ACHN (cell line): ENCODE results near the gene OAS1.

Source experiments
- DNase-seq: peaks from one replicate; pipeline ENCODE4 v3.0.0-alpha.2; 2015
- in situ Hi-C: cut with HindIII; loops from 2 replicates; pipeline ENCODE4 v1.10.0; 2017; ENCODE audit warnings: low sequenced_read_pairs, low pct_ligation_motif_present, low pct_unique_long_range_greater_than_20kb

The OAS1 gene

DNA sequence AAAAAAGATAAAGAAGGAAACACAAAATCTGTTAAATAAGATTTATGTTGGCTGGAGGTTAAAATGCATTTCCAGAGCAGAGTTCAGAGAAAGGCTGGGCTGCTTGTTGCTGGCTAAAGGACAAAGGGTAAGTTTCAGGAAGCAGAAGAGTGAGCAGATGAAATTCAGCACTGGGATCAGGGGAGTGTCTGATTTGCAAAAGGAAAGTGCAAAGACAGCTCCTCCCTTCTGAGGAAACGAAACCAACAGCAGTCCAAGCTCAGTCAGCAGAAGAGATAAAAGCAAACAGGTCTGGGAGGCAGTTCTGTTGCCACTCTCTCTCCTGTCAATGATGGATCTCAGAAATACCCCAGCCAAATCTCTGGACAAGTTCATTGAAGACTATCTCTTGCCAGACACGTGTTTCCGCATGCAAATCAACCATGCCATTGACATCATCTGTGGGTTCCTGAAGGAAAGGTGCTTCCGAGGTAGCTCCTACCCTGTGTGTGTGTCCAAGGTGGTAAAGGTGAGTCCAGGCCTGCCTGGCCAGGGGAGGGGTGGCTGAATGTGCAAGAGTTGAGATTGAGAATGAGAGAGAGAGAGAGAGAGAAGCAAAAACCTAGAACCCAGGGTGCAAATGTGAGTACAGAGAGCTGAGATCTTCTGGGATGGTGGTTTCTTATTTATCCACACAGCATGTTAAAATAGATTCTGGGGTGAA is at the start of gene OAS1:
Gene OAS1 (plus strand): TSS at position 251 of the 703 bp plus-strand sequence. CDS start 78 bp downstream, at position 329.
- in situ Hi-C loops = no loop called here
- peak; percentile 89 for DNase-seq

GRCh38 chr12:112859291-112859690 is 47.5 kb upstream of the OAS1 start:
- in situ Hi-C loops = no loop called here
- DNase-seq = no peak

- in situ Hi-C loops = no loop called here
- DNase-seq = no peak
These were observed 46.6 kb upstream of the OAS1 start for GRCh38 chr12:112860181-112860580.

GRCh38 chr12:112861284-112861683 is 45.5 kb upstream of the OAS1 start:
- in situ Hi-C loops = no loop called here
- no peak for DNase-seq

DNA sequence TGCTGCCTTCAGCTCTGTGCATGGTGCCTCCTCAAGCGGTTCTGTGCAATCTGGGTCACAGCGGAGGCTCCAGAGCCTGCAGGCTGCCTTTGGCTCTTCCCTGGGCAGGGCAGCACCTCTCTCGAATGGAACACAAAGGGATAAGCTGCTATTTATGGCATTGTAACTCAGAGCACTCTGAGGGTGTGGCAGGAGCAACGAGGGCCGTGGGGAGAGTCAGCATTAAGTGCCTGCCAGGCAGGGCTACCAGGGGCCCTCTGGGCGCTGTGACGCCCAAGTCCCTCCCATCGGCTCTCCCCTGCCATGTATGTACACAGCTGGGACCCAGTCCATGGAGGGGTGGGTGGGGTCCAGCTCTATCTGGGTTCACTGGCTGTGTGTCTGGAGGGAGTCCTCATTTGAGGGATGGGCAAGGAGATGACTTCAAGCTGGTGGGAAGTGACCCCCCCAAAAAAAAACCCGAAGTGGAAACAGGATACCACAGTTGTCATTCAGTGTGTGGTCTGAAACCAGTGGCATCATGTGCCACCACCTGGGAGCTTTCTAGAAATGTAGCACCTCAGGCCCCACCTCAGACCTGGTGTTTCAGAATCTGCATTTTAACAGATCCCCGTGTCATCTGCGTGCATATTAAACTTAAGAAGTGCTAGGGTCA is 44.0 kb upstream of the OAS1 start:
- DNase-seq = no peak
- in situ Hi-C loops = no loop called here

- in situ Hi-C loops = no loop called here
These were observed 38.2 kb upstream of the OAS1 start for GRCh38 chr12:112868459-112869041.

DNA sequence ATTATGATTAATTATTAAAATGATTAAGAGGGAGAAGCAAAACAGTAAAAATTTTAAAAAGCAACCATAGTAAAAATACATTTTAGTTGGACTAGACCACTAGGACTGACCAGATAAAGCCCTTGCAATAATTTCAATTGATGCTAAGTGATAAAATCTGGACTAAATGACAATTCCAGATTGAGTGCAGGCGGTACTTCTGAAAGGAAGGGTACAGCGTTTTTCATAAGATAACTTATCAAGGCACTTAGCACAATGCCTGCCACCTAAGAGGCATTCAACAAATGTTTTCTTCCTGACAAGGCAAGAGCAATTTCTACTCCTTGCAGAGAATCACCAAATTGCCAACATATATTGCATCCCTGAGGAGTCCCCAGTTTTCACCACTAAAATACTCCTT is 37.7 kb upstream of the OAS1 start:
- no peak for DNase-seq
- in situ Hi-C loops = no loop called here

More at GRCh38 chr12:112868459-112869041, 38.2 kb upstream of the OAS1 start:
- no peak for DNase-seq

DNA sequence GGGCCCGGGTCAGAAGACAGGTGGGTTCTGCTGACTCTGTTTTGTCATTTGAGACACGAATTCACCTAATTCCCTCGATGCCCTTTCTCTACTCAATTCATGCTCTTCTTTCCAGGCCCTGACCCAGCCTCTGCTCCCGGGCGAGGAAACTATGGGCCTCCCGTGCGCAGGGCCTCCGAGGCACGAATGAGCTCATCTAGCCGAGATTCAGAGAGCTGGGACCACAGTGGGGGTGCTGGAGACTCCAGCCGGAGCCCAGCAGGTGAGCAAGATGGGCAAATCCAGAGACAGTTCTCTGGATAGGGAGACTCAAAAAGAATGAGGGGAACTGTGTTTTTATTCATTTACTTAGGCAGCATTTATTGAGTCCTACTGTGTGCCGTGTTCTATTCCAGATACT is 37.0 kb upstream of the OAS1 start:
- in situ Hi-C loops = no loop called here
- no peak for DNase-seq

DNA sequence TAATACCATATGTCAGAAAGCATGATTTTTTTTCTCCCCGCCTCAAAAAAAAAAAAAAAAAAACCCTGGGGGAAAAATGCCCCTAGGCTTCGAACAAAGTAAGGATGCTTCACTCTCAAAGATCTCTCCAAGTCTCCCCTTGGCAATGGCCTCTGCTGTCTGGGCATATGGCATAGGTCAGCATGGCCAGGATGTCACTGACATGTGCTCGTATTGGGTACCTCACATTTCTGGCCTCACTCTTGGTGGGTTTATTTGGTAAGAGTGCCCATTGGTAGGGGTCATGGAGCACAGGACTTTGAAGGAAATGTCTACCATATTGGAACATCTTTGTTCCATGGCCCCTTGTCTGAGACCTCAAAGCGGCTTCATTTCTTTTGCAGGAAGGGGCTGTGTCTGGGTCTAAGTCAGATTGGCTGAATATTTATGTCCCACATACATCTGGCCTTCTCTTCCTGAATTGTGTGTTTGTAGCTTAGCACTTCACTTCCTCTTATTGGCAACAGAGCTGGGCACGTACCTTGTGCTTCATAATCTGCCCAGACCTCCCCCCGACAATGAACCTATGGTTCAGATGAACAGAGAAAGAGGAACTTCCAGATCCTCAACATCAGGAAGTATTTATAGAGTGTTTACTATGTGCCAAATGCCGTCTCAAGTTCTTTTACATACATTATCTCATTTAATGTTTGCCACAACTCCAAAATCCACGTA is 36.3 kb upstream of the OAS1 start:
- in situ Hi-C loops = no loop called here
- DNase-seq = no peak

DNA sequence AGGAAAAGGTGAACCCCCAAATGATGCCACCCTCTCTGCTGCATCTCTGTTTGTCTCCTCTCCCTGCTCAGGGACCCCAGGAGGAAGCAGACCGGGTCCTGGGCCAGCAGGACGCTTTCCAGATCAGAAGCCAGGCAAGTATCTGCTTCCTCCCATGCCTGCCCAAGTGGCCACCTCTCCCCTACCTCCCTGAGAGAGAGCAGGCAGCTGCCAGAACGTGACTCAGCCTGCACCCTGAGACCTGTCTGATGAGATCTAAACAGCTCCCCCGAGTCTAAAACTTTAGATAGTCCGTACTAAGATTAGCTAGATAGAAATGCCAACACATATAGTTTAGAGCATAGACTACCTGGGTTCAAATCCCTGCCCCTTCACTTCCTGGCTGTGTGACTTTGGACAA is 31.2 kb upstream of the OAS1 start:
- DNase-seq = peak; percentile 16
- in situ Hi-C loops = no loop called here

DNA sequence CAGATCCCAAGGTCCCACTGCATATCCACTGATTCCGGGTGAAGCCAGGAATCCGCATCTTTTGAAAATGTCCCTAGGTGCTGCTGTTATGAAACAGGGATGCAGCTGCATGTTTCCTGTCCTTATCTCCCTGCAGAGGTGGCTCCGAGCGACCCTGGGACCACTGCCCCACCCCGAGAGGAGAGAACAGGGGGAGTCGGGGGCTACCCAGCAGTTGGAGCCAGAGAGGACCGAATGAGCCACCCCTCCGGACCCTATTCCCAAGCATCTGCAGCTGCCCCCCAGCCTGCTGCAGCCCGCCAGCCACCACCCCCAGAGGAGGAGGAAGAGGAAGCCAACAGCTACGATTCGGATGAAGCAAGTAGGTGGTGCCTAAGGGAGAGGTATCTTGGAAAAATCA is 30.3 kb upstream of the OAS1 start:
- no peak for DNase-seq
- in situ Hi-C loops = no loop called here

- in situ Hi-C loops = no loop called here
These were observed 29.8 kb upstream of the OAS1 start for GRCh38 chr12:112877006-112877405.

GRCh38 chr12:112878488-112878887 is 28.3 kb upstream of the OAS1 start:
- in situ Hi-C loops = no loop called here
- no peak for DNase-seq

More at GRCh38 chr12:112877006-112877405, 29.8 kb upstream of the OAS1 start:
- DNase-seq = no peak

GRCh38 chr12:112879191-112879705 is 27.5 kb upstream of the OAS1 start:
- in situ Hi-C loops = no loop called here
- no peak for DNase-seq

- in situ Hi-C loops = no loop called here
- no peak for DNase-seq
These were observed 25.2 kb upstream of the OAS1 start for GRCh38 chr12:112881602-112882001.

DNA sequence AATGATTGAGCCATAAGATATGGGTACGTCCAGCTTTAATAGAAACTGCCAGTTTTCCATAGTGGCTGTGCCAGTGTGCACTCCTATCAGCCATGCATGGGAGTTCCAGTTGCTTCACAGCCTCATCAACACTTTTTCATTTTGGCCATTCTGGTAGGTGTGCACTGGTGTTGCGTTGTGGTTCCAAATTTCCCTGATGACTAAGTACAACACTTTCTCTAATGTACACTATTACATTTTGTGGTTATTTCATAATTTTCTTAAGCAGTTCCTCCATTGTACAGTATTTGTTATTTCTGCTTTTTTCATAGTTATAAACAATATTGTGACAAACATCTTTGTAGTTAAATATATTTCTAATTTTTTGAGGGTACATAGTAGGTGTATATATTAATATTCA is 21.5 kb upstream of the OAS1 start:
- in situ Hi-C loops = no loop called here
- DNase-seq = no peak

DNA sequence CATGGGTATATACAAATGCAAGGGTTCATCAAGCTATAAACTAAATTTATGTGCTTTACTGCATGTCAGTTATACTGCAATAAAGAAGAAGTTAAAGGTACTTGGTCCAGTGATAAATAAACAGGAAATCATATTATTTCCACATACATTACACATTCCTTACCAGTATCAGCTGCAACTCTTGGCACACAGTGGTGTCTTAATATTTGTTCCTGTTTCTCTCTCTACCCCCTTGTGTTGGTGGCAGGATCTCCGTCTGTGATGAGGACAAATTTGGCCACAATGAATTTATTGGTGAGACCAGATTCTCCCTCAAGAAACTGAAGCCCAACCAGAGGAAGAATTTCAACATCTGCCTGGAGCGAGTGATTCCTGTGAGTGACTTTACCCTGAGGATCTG is 19.2 kb upstream of the OAS1 start:
- in situ Hi-C loops = no loop called here

GRCh38 chr12:112891093-112892024 is 15.4 kb upstream of the OAS1 start:
- no peak for DNase-seq
- in situ Hi-C loops = no loop called here

More for the DNA sequence above, 19.2 kb upstream of the OAS1 start:
- DNase-seq = no peak
